Astrocyte of the cerebellum (primary cell): ENCODE measurements around the gene TMEM101.

Source experiments
- DNase-seq: peaks from one replicate; pipeline ENCODE4 v3.0.0-alpha.2; 2011; ENCODE audit warnings: low read depth
- H3K4me3 ChIP-seq: 2 replicates; pipeline ENCODE4 v1.5.1; 2011; ENCODE audit warnings: mild to moderate bottlenecking, low read depth, low read length, moderate library complexity
- CTCF ChIP-seq: IDR thresholded peaks from 2 replicates; pipeline ENCODE4 v1.5.1; 2012; ENCODE audit warnings: low read length, low read depth, moderate library complexity, mild to moderate bottlenecking; ENCODE audit errors: missing control alignments
- in situ Hi-C: cut with HindIII; loops from 2 replicates; pipeline ENCODE4 v1.10.0; 2017; ENCODE audit warnings: low sequenced_read_pairs

Gene TMEM101

GRCh38 chr17:43994272-43995149 is 20.3 kb downstream of the TMEM101 start:
- in situ Hi-C loops = no loop called here
- DNase-seq = no peak
- peak; percentile 85 for TF ChIP-seq CTCF
- H3K4me3 ChIP-seq = peak overlapping the region; percentile 40

DNA sequence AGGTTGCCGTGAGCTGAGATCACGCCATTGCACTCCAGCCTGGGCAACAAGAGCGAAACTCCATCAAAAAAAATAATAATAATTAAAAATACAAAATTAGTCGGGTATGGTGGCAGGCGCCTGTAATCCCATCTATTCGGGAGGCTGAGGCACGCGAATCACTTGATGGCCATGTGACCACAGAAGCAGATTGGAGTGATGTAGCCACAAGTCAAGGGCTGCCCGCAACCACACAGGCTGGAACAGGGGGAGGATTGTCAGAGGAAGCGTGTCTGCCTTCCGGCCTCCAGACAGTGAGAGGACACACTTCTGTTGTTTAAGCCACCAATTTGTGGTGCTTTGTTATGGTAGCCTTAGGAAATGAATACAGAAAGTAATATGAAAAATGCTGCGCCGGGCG is 22.1 kb downstream of the TMEM101 start:
- no peak for DNase-seq
- TF ChIP-seq CTCF = no peak
- in situ Hi-C loops = no loop called here
- H3K4me3 ChIP-seq = no peak overlapping the region

DNA sequence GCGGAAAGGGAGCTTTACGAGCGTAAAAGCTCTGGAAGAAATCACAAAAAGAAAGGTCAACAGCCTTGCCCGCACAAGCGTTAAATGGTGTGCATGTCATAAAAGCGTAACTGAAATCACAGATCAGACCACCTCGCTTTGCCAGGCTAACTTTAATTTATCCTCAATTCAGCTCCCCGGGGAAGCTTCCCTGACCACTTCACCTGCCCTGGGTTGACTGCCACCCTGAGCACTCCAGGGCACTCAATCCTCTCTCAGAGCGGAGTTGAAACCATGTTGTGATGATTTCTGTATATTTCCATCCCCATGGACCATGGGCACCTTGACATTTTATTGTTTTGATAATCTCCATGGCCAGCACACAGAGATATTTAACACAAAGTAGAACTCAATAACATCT is 26.5 kb downstream of the TMEM101 start:
- no peak for TF ChIP-seq CTCF
- DNase-seq = no peak
- in situ Hi-C loops = no loop called here
- no peak overlapping the region for H3K4me3 ChIP-seq

DNA sequence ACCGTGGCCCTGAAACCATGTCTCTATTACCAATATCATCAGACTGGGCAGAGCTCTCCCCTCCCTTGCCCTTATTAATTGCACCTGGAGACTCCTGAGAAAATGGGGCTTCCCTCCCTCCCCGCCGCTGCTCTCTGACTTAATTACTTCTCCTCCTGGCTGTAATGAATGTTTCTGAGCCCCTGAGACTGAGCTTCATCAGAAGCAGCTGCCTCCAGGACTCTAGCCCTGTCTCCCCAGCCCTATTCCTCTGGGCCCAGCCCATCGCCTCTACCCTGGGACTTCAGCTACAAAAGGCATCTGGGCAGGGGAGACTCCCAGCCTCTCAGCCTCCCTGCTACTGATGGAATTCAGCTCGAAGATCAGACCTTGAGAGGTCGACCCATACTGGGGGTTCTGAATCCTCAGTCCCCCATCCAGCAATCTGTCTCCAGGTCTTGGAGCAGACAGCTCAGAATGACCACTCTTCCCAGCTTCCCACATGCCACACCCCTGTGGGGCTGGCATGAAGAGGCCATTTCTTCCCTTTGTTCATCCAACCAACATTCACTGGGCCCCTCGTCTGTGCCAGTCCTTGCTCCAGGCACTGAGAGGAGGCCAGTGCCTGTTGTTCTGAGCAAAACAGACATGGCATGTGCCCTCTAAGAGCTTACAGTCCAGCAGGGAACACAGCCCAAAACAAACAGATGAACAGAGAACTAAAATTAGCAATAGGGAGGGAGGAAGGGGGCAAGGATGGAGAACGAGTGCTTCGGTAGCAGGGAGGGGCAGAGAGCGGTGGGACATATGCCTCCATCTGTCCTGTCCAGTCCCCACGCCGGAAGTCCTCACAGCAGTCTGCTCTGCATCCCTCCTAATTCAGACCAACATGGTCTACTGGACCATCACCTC is 27.4 kb downstream of the TMEM101 start:
- no peak for DNase-seq
- in situ Hi-C loops = no loop called here
- H3K4me3 ChIP-seq = no peak overlapping the region
- no peak for TF ChIP-seq CTCF

GRCh38 chr17:43986225-43986981 is 28.4 kb downstream of the TMEM101 start:
- DNase-seq = no peak
- H3K4me3 ChIP-seq = no peak overlapping the region
- no peak for TF ChIP-seq CTCF
- in situ Hi-C loops = no loop called here

DNA sequence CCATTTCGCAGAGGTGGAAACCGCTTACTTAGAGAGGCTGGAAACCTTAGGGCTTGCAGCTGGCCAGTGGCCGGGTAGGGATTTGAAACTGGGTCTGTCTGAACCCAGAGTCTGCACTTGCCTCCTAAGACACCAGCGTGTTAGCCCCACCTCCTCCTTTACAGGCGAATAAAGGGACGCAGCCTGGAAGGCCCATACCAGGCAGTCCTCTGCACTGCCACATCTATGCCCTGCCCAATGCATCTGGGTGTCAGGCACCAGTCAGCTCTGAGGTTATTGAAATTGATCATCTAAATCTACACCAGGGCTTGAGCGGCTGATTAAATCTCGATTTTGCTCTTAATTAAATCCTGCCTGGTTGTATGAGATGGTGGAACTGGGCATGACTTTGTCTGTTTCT is 30.2 kb downstream of the TMEM101 start:
- no peak for TF ChIP-seq CTCF
- in situ Hi-C loops = no loop called here
- DNase-seq = no peak
- H3K4me3 ChIP-seq = no peak overlapping the region
